Effector memory CD8-positive, alpha-beta T cell (primary cell): Measurements from ENCODE around the gene TALDO1.

ENCODE experiments used
- ATAC-seq: fragments of 150-1000 bp; cut with Tn5 transposase; replicated peaks from 2 replicates; pipeline ENCODE4 v1.10.0; 2021; ENCODE audit warnings: mild to moderate bottlenecking, moderate library complexity
- DNase-seq, 3 experiments: peaks; one replicate each; pipeline ENCODE4 v3.0.0; 2021
- H3K27ac Mint-ChIP-seq, 2 donors: one replicate each; pipeline ENCODE4 v1.8.0; 2022; ENCODE audit warnings: mild to moderate bottlenecking in 2 of 2, mixed read lengths in 2 of 2, moderate library complexity in 2 of 2
- H3K27me3 Mint-ChIP-seq, 2 donors: one replicate each; pipeline ENCODE4 v1.8.0; 2022; ENCODE audit warnings: mixed read lengths in 2 of 2
- H3K36me3 Mint-ChIP-seq: one replicate; pipeline ENCODE4 v1.8.0; 2022; ENCODE audit warnings: mild to moderate bottlenecking, moderate library complexity, mixed read lengths; ENCODE audit not compliant: insufficient read depth
- H3K4me1 Mint-ChIP-seq, 2 donors: one replicate each; pipeline ENCODE4 v1.8.0; 2022; ENCODE audit warnings: low read depth in 2 of 2, mixed read lengths in 2 of 2
- H3K4me3 Mint-ChIP-seq, 2 donors: one replicate each; pipeline ENCODE4 v1.8.0; 2022; ENCODE audit warnings: mild to moderate bottlenecking in 2 of 2, mixed read lengths in 2 of 2, moderate library complexity in 2 of 2
- H3K9me3 Mint-ChIP-seq, 2 donors: one replicate each; pipeline ENCODE4 v1.8.0; 2022; ENCODE audit warnings: mixed read lengths in 2 of 2

Gene TALDO1

GRCh38 chr11:706439-706956, 40.8 kb upstream of the TALDO1 start:
- Mint-ChIP-seq H3K27ac (no peak overlapping the region), H3K27me3 (peaks cover 24 to 45% of the 10 kb centered on the region in 2 donors), H3K9me3 (no peaks in the 10 kb centered on the region), H3K36me3 (no peaks in the 10 kb centered on the region), H3K4me1 (peaks cover 3 to 13% of the 10 kb centered on the region in 2 donors), H3K4me3 (no peak overlapping the region)
- DNase-seq = no peak
- no peak for ATAC-seq

GRCh38 chr11:706957-707816, 40.1 kb upstream of the TALDO1 start:
- ATAC-seq (no peak), DNase-seq (no peak)
- peak overlapping the region in 1 of 2 donors; percentile 50 for H3K4me3 Mint-ChIP-seq
- peaks cover 24 to 47% of the 10 kb centered on the region in 2 donors for H3K27me3 Mint-ChIP-seq
- no peaks in the 10 kb centered on the region for H3K36me3 Mint-ChIP-seq
- H3K4me1 Mint-ChIP-seq = peaks cover 3 to 13% of the 10 kb centered on the region in 2 donors
- H3K27ac Mint-ChIP-seq = no peak overlapping the region
- no peaks in the 10 kb centered on the region for H3K9me3 Mint-ChIP-seq

GRCh38 chr11:707817-708420, 39.3 kb upstream of the TALDO1 start:
- DNase-seq (no peak), ATAC-seq (no peak)
- Mint-ChIP-seq H3K4me1 (peaks cover 3 to 13% of the 10 kb centered on the region in 2 donors), H3K27me3 (peaks cover 24 to 47% of the 10 kb centered on the region in 2 donors), H3K9me3 (no peaks in the 10 kb centered on the region), H3K4me3 (peak overlapping the region in 1 of 2 donors; percentile 10), H3K36me3 (no peaks in the 10 kb centered on the region), H3K27ac (no peak overlapping the region)

- no peaks in the 10 kb centered on the region for H3K36me3 Mint-ChIP-seq
- no peak overlapping the region for H3K27ac Mint-ChIP-seq
- DNase-seq = no peak
- H3K9me3 Mint-ChIP-seq = no peaks in the 10 kb centered on the region
- H3K27me3 Mint-ChIP-seq = peaks cover 24 to 50% of the 10 kb centered on the region in 2 donors
- no peak for ATAC-seq
- peaks cover 3 to 13% of the 10 kb centered on the region in 2 donors for H3K4me1 Mint-ChIP-seq
- no peak overlapping the region for H3K4me3 Mint-ChIP-seq
Observed at GRCh38 chr11:708511-708910, 38.8 kb upstream of the TALDO1 start.

GRCh38 chr11:709109-709997, 37.9 kb upstream of the TALDO1 start:
- Mint-ChIP-seq H3K27ac (no peak overlapping the region), H3K4me1 (peaks cover 3 to 13% of the 10 kb centered on the region in 2 donors)

GRCh38 chr11:714436-714835, 32.8 kb upstream of the TALDO1 start:
- Mint-ChIP-seq H3K4me3 (no peak overlapping the region), H3K27ac (no peak overlapping the region), H3K36me3 (no peaks in the 10 kb centered on the region), H3K9me3 (no peaks in the 10 kb centered on the region), H3K27me3 (peaks cover 24 to 50% of the 10 kb centered on the region in 2 donors), H3K4me1 (peaks cover 0 to 8% of the 10 kb centered on the region in 2 donors)
- no peak for ATAC-seq
- no peak for DNase-seq

More at GRCh38 chr11:709109-709997, 37.9 kb upstream of the TALDO1 start:
- H3K27me3 Mint-ChIP-seq = peaks cover 24 to 58% of the 10 kb centered on the region in 2 donors
- H3K9me3 Mint-ChIP-seq = no peaks in the 10 kb centered on the region
- no peak for ATAC-seq
- no peaks in the 10 kb centered on the region for H3K36me3 Mint-ChIP-seq
- DNase-seq = no peak
- no peak overlapping the region for H3K4me3 Mint-ChIP-seq

GRCh38 chr11:719214-720016, 27.8 kb upstream of the TALDO1 start:
- DNase-seq = no peak
- no peak overlapping the region for H3K27ac Mint-ChIP-seq
- H3K4me1 Mint-ChIP-seq = peaks cover 7 to 11% of the 10 kb centered on the region in 2 donors
- no peaks in the 10 kb centered on the region for H3K9me3 Mint-ChIP-seq
- H3K4me3 Mint-ChIP-seq = peak overlapping the region; percentile 68 to 70
- ATAC-seq = no peak
- H3K36me3 Mint-ChIP-seq = no peaks in the 10 kb centered on the region
- peaks cover 27 to 30% of the 10 kb centered on the region in 2 donors for H3K27me3 Mint-ChIP-seq

- Mint-ChIP-seq H3K9me3 (no peaks in the 10 kb centered on the region), H3K4me1 (peaks cover 7 to 11% of the 10 kb centered on the region in 2 donors), H3K4me3 (peak overlapping the region; percentile 68 to 70), H3K27ac (no peak overlapping the region), H3K27me3 (peaks cover 20 to 24% of the 10 kb centered on the region in 2 donors), H3K36me3 (no peaks in the 10 kb centered on the region)
- DNase-seq (no peak), ATAC-seq (no peak)
Observed at GRCh38 chr11:720017-720641, 27.1 kb upstream of the TALDO1 start.

GRCh38 chr11:720642-721246, 26.5 kb upstream of the TALDO1 start:
- Mint-ChIP-seq H3K4me1 (peaks cover 10 to 11% of the 10 kb centered on the region in 2 donors), H3K27me3 (peaks cover 18 to 24% of the 10 kb centered on the region in 2 donors), H3K36me3 (no peaks in the 10 kb centered on the region), H3K27ac (no peak overlapping the region), H3K9me3 (no peaks in the 10 kb centered on the region), H3K4me3 (peak overlapping the region; percentile 69 to 70)
- ATAC-seq (peak; percentile 61), DNase-seq (peak; percentile 33 to 50 (median 38))

GRCh38 chr11:721247-721740, 26.0 kb upstream of the TALDO1 start:
- H3K27ac Mint-ChIP-seq = no peak overlapping the region
- peak overlapping the region; percentile 69 to 70 for H3K4me3 Mint-ChIP-seq
- no peak for DNase-seq
- H3K9me3 Mint-ChIP-seq = no peaks in the 10 kb centered on the region
- H3K27me3 Mint-ChIP-seq = peaks cover 18 to 24% of the 10 kb centered on the region in 2 donors
- no peak for ATAC-seq
- H3K4me1 Mint-ChIP-seq = peaks cover 10 to 11% of the 10 kb centered on the region in 2 donors
- H3K36me3 Mint-ChIP-seq = no peaks in the 10 kb centered on the region

GRCh38 chr11:721741-722345, 25.4 kb upstream of the TALDO1 start:
- H3K36me3 Mint-ChIP-seq = no peaks in the 10 kb centered on the region
- H3K27ac Mint-ChIP-seq = no peak overlapping the region
- peaks cover 18 to 24% of the 10 kb centered on the region in 2 donors for H3K27me3 Mint-ChIP-seq
- no peaks in the 10 kb centered on the region for H3K9me3 Mint-ChIP-seq
- peak overlapping the region; percentile 69 to 70 for H3K4me3 Mint-ChIP-seq
- H3K4me1 Mint-ChIP-seq = peaks cover 11% of the 10 kb centered on the region in 2 donors
- ATAC-seq (peak; percentile 40), DNase-seq (peak; percentile 31 to 41 (median 38))
